Measurements from ENCODE around the gene SRRM3.
A peak's percentile ranks its signal among the peaks of the same experiment; 100 is the strongest.
"Not testable (repeated sequence)": the region's sequence is repeated elsewhere in the genome, so short reads cannot be mapped to it uniquely, and the experiment has no call there.

SRRM3 gene

GRCh38 chr7:76282344-76283253, 80.9 kb downstream of the SRRM3 start:
- DNase-seq (ENCODE audit: low read depth in 2 of 2) = no peak
- peak overlapping the region; percentile 39 to 44 for H3K4me3 ChIP-seq (replicated peaks in 1 of 2; ENCODE audit: low read depth in 2 of 2, low read length in 2 of 2)
- TF ChIP-seq CTCF (IDR thresholded peaks at IDR 0.05; ENCODE audit: low read depth, low read length) = no peak

- peak overlapping the region in 1 of 2 donors; percentile 5 for H3K4me3 ChIP-seq (replicated peaks in 1 of 2; ENCODE audit: low read depth in 2 of 2, low read length in 2 of 2)
- no peak for TF ChIP-seq CTCF (IDR thresholded peaks at IDR 0.05; ENCODE audit: low read depth, low read length)
- DNase-seq (ENCODE audit: low read depth in 2 of 2) = no peak
Measured at GRCh38 chr7:76283254-76284159, 81.8 kb downstream of the SRRM3 start.

GRCh38 chr7:76285604-76286374, 84.1 kb downstream of the SRRM3 start:
- TF ChIP-seq CTCF (IDR thresholded peaks at IDR 0.05; ENCODE audit: low read depth, low read length) = no peak
- DNase-seq (ENCODE audit: low read depth in 2 of 2) = no peak
- no peak overlapping the region for H3K4me3 ChIP-seq (replicated peaks in 1 of 2; ENCODE audit: low read depth in 2 of 2, low read length in 2 of 2)

- no peak for DNase-seq (ENCODE audit: low read depth in 2 of 2)
- H3K4me3 ChIP-seq (replicated peaks in 1 of 2; ENCODE audit: low read depth in 2 of 2, low read length in 2 of 2) = no peak overlapping the region
- TF ChIP-seq CTCF (IDR thresholded peaks at IDR 0.05; ENCODE audit: low read depth, low read length) = no peak
Measured at GRCh38 chr7:76286842-76287403, 85.2 kb downstream of the SRRM3 start.

- not testable (repeated sequence) for H3K4me3 ChIP-seq (replicated peaks in 1 of 2; ENCODE audit: low read depth in 2 of 2, low read length in 2 of 2)
- peak in 1 of 2 donors; percentile 31 for DNase-seq (ENCODE audit: low read depth in 2 of 2)
Measured at GRCh38 chr7:76290847-76291350, 89.2 kb downstream of the SRRM3 start.

- peak overlapping the region; percentile 12 to 43 for H3K4me3 ChIP-seq (replicated peaks in 1 of 2; ENCODE audit: low read depth in 2 of 2, low read length in 2 of 2)
- peak; percentile 98 to 99 for DNase-seq (ENCODE audit: low read depth in 2 of 2)
- TF ChIP-seq CTCF (IDR thresholded peaks at IDR 0.05; ENCODE audit: low read depth, low read length) = peak; percentile 98
Measured at GRCh38 chr7:76291351-76292212, 89.9 kb downstream of the SRRM3 start.

Measured in cardiac fibroblast (primary cell).